SK-N-SH (cell line): ENCODE measurements around the gene SFXN1. TPM values are rescaled to one million over a fixed set of nuclear protein-coding genes. Genes with fewer than 3 reads are reported as not detected.
A peak's percentile ranks its signal among the peaks of the same experiment; 100 is the strongest.

ENCODE experiments used
- CTCF ChIA-PET: fragments of 300-600, 350-600 bp; formaldehyde crosslinking; extraction: SDS; loops from one replicate; lab custom pipeline; 2021; lab: Yijun Ruan, JAX
- POLR2A ChIA-PET: fragments of 350-600 bp; sonication (Branson Sonifier 250); formaldehyde crosslinking; extraction: SDS; loops from one replicate; lab custom pipeline; 2020; ENCODE audit warnings: antibody characterized with exemption, inconsistent platforms; lab: Yijun Ruan, JAX
- DNase-seq: peaks from one replicate; pipeline ENCODE4 v3.0.0; 2012
- H2AFZ ChIP-seq: fragments of 200-600 bp; sonication (generic); 2 replicates; pipeline ENCODE4 v1.8.1; 2016; ENCODE audit warnings: antibody characterized with exemption, mild to moderate bottlenecking, low read depth
- H3F3A ChIP-seq: fragments of 200-600 bp; sonication (generic); replicated peaks from 2 replicates; pipeline ENCODE3; 2016; ENCODE audit warnings: antibody characterized with exemption, mild to moderate bottlenecking; ENCODE audit not compliant: insufficient read depth
- H3K27ac ChIP-seq, 2 experiments: fragments of 200-500 bp in 1 of 2; fragments of 200-600 bp in 1 of 2; sonication (Bioruptor generic) in 1 of 2; sonication (generic), shearing (Covaris generic) in 1 of 2; 2 replicates each; pipeline versions ENCODE4 v1.5.1 to v1.6.1; 2014 to 2016; ENCODE audit warnings: low read depth in 2 of 2, inconsistent platforms in 1 of 2, low read length in 1 of 2, mild to moderate bottlenecking in 1 of 2, mixed read lengths in 1 of 2
- H3K27me3 ChIP-seq: fragments of 200-600 bp; sonication (generic), shearing (Covaris generic); 2 replicates; pipeline ENCODE4 v1.6.1; 2016; ENCODE audit warnings: mixed run types; ENCODE audit not compliant: insufficient read depth
- H3K36me3 ChIP-seq, 2 experiments: fragments of 200-500 bp in 1 of 2; fragments of 200-600 bp in 1 of 2; sonication (Bioruptor generic) in 1 of 2; sonication (generic) in 1 of 2; replicated peaks in 1 of 2; 2 replicates each; pipeline versions ENCODE3 to v1.5.1; 2014 to 2016; ENCODE audit warnings: low read length in 1 of 2, mild to moderate bottlenecking in 1 of 2; ENCODE audit not compliant: insufficient read depth in 2 of 2, control insufficient read depth in 1 of 2
- H3K4me1 ChIP-seq, 2 experiments: fragments of 200-500 bp in 1 of 2; fragments of 200-600 bp in 1 of 2; sonication (Bioruptor generic) in 1 of 2; sonication (generic), shearing (Covaris generic) in 1 of 2; 2 replicates each; pipeline versions ENCODE4 v1.5.1 to v1.6.1; 2014 to 2016; ENCODE audit warnings: low read depth in 1 of 2, low read length in 1 of 2, mixed run types in 1 of 2; ENCODE audit not compliant: insufficient read depth in 2 of 2, control insufficient read depth in 1 of 2
- H3K4me2 ChIP-seq: fragments of 200-600 bp; sonication (generic), shearing (Covaris generic); 2 replicates; pipeline ENCODE4 v1.6.1; 2017; ENCODE audit warnings: mixed run types
- H3K4me3 ChIP-seq, 2 experiments: fragments of 200-500 bp in 1 of 2; fragments of 200-600 bp in 1 of 2; sonication (Bioruptor generic) in 1 of 2; sonication (generic), shearing (Covaris generic) in 1 of 2; 2 replicates each; pipeline versions ENCODE4 v1.5.1 to v1.8.1; 2014 to 2016; ENCODE audit warnings: low read depth in 2 of 2, inconsistent platforms in 1 of 2, low read length in 1 of 2, mild to moderate bottlenecking in 1 of 2, mixed read lengths in 1 of 2, moderate library complexity in 1 of 2
- H3K79me2 ChIP-seq: fragments of 200-600 bp; sonication (generic); 2 replicates; pipeline ENCODE4 v1.8.1; 2017; ENCODE audit warnings: mild to moderate bottlenecking; ENCODE audit not compliant: insufficient read depth
- H3K9ac ChIP-seq: fragments of 200-600 bp; sonication (generic); 2 replicates; pipeline ENCODE4 v1.6.1; 2017; ENCODE audit warnings: mixed run types
- H3K9me2 ChIP-seq: fragments of 200-600 bp; sonication (generic); 2 replicates; pipeline ENCODE4 v1.6.1; 2017; ENCODE audit warnings: mixed run types
- H3K9me3 ChIP-seq: fragments of 200-600 bp; sonication (generic); 2 replicates; pipeline ENCODE4 v1.6.1; 2017; ENCODE audit warnings: mixed run types, mild to moderate bottlenecking, moderate library complexity
- H4K20me1 ChIP-seq: fragments of 200-600 bp; sonication (generic); 2 replicates; pipeline ENCODE4 v1.6.1; 2017; ENCODE audit warnings: mild to moderate bottlenecking, mixed run types; ENCODE audit not compliant: insufficient read depth
- CHD2 ChIP-seq: fragments of 150-350 bp; IDR thresholded peaks from 2 replicates; pipeline ENCODE4 v1.6.1; 2018; ENCODE audit warnings: low read length; ENCODE audit not compliant: partially characterized antibody
- EP300 ChIP-seq, 2 experiments: IDR thresholded peaks; 2 replicates each; pipeline versions ENCODE4 v1.4.0 to v1.6.1; 2012; ENCODE audit warnings: borderline replicate concordance in 1 of 2, low read depth in 1 of 2, low read length in 1 of 2
- FOSL2 ChIP-seq: IDR thresholded peaks from 2 replicates; pipeline ENCODE4 v1.4.0; 2012; ENCODE audit warnings: low read depth, mild to moderate bottlenecking, moderate library complexity, borderline replicate concordance
- MEF2A ChIP-seq: IDR thresholded peaks from 2 replicates; pipeline ENCODE4 v1.4.0; 2012; ENCODE audit warnings: low read depth, borderline replicate concordance
- POLR2AphosphoS5 ChIP-seq: IDR thresholded peaks from 2 replicates; pipeline ENCODE4 v1.6.1; 2012; ENCODE audit warnings: low read depth, low read length
- RAD21 ChIP-seq: IDR thresholded peaks from 2 replicates; pipeline ENCODE4 v1.6.1; 2012; ENCODE audit warnings: mild to moderate bottlenecking, low read length
- RFX5 ChIP-seq: IDR thresholded peaks from 2 replicates; pipeline ENCODE4 v1.6.1; 2012; ENCODE audit warnings: mild to moderate bottlenecking, improper control_type of control experiment, low read length
- TEAD4 ChIP-seq: IDR thresholded peaks from 2 replicates; pipeline ENCODE4 v1.4.0; 2012; ENCODE audit warnings: mild to moderate bottlenecking, borderline replicate concordance; ENCODE audit not compliant: insufficient read depth
- YY1 ChIP-seq: IDR thresholded peaks from 2 replicates; pipeline ENCODE4 v1.4.0; 2012; ENCODE audit warnings: low read depth, mild to moderate bottlenecking
- WGBS: methylation state at CpG from one replicate; pipeline ENCODE4 v1.1.6; 2017; ENCODE audit warnings: low lambda C conversion rate; 5-methylcytosine and 5-hydroxymethylcytosine counted together
- polyA plus RNA-seq, 3 experiments: library from polyadenylated mRNA; depleted of rRNA; stranded (reverse); fragments of >200 nt; gene quantifications; 2 replicates each; pipeline ENCODE4 v1.2.3, GENCODE V29; 2012
- TF ChIP-seq, protein P1 (sequence below): fragments of 150-350 bp; IDR thresholded peaks from 2 replicates; pipeline ENCODE4 v1.6.1; 2016; ENCODE audit warnings: mild to moderate bottlenecking, low read depth, low read length
- TF ChIP-seq, protein P2 (sequence below): fragments of 200-600 bp; sonication (generic); IDR thresholded peaks from 2 replicates; pipeline ENCODE4 v1.6.1; 2017; ENCODE audit warnings: antibody characterized with exemption, mild to moderate bottlenecking, moderate library complexity
- TF ChIP-seq, protein P3 (sequence below): IDR thresholded peaks from 2 replicates; pipeline ENCODE4; 2012

Gene SFXN1
- polyA plus RNA-seq, 1 of the 3 experiments (the other 2 are of a cell fraction), result 73.6 TPM

DNA sequence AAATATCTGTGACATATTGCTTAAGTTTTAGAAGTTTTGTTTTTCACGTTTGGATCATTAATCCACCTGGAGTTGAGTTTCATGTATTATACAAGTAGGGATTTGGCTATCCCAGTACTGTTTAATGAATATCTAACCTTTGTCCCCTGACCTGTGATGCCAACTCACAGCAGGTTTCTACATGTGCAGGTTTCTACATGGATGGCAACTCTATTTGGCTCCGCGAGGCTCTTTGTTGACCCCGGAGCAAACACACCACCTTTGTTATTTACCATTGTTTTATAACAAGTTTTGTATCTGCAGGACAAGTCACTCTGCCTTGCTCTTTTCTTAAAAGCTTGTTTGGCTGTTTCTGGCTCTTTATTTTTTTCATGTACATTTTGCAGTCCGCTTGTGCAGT, 920 bp upstream of the SFXN1 start:
- Histone ChIP-seq H3F3A (no peaks in the 10 kb centered on the region), H2AFZ (no peak overlapping the region), H3K4me1 (peaks cover 0 to 14% of the 10 kb centered on the region in 2 experiments; a peak in 2 of 4 replicates), H3K9ac (no peak overlapping the region), H3K36me3 (peaks cover 7 to 9% of the 10 kb centered on the region in 2 experiments), H3K9me2 (no peaks in the 10 kb centered on the region), H3K27ac (no peak overlapping the region), H3K27me3 (peaks cover 5% of the 10 kb centered on the region; the same call in 1 of the 2 replicates), H3K9me3 (no peaks in the 10 kb centered on the region), H4K20me1 (no peaks in the 10 kb centered on the region; the same call in 1 of the 2 replicates), H3K79me2 (peaks cover 39% of the 10 kb centered on the region), H3K4me2 (no peak overlapping the region), H3K4me3 (no peak overlapping the region)
- ChIA-PET CTCF (interaction anchor here (1.0 to 4.8 kb wide), 3 partner anchors 9 to 57 kb away, joined by 3 to 40 read pairs (median 3); no protein-coding TSS in a partner anchor), POLR2A (interaction anchor here (1.0 kb wide), 1 partner anchor 13 kb away, joined by 5 read pairs; no protein-coding TSS in a partner anchor)
- WGBS, result 84% methylated on average over 5 of the region's 5 CpGs
- no peak for DNase-seq
- TF ChIP-seq POLR2AphosphoS5 (no peak), YY1 (no peak)

DNA sequence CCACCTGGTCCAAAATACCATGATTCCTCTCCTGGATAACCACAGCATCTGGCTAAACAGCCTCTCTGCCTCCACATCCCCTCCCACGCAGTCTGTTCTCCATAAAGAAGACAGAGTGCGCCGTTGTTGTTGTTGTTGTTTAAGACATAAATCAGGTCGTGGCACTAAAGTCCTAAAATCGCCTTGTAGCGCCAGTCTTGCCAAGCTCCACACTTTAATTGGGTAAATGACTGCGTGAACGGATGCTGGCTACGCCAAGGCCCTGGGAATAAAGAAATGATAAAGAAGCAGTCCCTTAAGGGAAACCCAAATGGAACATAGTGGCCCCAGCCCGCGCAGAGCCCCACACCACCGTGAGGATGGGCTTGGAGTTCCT, 364 bp upstream of the SFXN1 start:
- Histone ChIP-seq H3K4me2 (peak overlapping the region; percentile 76), H3K36me3 (peaks cover 10 to 11% of the 10 kb centered on the region in 2 experiments), H4K20me1 (no peaks in the 10 kb centered on the region; the same call in 1 of the 2 replicates), H2AFZ (peak overlapping the region; percentile 83), H3K9ac (peak overlapping the region; percentile 67; the same call in 1 of the 2 replicates), H3K4me3 (peak overlapping the region; percentile 71 to 89), H3K9me2 (no peaks in the 10 kb centered on the region), H3K27ac (peak overlapping the region in 1 of 2 experiments; percentile 25; a peak in 1 of 4 replicates), H3F3A (no peaks in the 10 kb centered on the region), H3K27me3 (peaks cover 5% of the 10 kb centered on the region; the same call in 1 of the 2 replicates), H3K4me1 (peaks cover 0 to 14% of the 10 kb centered on the region in 2 experiments; a peak in 2 of 4 replicates), H3K9me3 (no peaks in the 10 kb centered on the region), H3K79me2 (peaks cover 44% of the 10 kb centered on the region)
- ChIA-PET POLR2A (interaction anchor here (1.0 kb wide), 2 partner anchors 11 to 14 kb away, joined by 4 to 5 read pairs; no protein-coding TSS in a partner anchor), CTCF (interaction anchor here (1.4 to 4.8 kb wide), 2 partner anchors 10 to 14 kb away, joined by 3 to 40 read pairs; no protein-coding TSS in a partner anchor)
- 2% methylated on average over 12 of the region's 12 CpGs for WGBS
- no peak for DNase-seq
- TF ChIP-seq, protein P1, sequence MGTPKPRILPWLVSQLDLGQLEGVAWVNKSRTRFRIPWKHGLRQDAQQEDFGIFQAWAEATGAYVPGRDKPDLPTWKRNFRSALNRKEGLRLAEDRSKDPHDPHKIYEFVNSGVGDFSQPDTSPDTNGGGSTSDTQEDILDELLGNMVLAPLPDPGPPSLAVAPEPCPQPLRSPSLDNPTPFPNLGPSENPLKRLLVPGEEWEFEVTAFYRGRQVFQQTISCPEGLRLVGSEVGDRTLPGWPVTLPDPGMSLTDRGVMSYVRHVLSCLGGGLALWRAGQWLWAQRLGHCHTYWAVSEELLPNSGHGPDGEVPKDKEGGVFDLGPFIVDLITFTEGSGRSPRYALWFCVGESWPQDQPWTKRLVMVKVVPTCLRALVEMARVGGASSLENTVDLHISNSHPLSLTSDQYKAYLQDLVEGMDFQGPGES, result no peak
- no peak for TF ChIP-seq CHD2
- no peak for TF ChIP-seq RAD21
- no peak for TF ChIP-seq MEF2A

DNA sequence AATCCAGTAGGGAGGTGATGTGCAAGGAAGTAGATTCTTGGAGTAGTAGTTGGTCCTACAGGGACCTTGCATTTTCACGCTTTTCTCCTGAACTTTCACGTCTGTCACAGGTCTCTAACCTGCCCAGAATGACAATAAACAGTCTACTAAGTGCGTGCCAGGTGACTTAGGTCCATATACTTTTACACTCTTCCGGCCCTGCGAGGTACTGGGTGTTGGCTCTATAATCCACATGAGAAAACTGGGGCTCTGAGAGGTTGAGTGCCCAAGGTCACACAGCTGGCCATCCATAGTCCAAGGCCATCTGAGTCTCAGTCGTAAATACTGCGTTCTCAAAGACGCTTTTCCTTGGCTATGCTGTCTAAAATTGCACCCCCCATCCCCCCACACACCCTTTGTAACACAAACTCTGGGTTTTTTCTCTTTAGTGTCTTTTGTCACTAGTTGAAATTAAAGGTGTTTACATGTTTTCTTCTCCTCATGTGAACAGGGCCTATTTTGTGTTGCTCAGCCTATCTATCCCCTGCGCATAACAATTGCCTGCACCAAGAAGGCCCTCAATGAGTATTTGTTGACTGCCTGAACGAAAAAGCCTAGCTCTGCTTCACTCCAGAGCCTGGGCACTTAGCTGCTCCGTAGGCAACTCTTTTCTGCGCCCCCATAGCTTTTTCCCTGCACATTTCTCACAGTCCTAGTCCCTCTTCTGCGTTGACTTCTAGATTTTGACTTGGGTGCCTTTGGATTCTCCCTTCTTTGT, 943 bp downstream of the SFXN1 start:
- H3K27me3 ChIP-seq, result peaks cover 5% of the 10 kb centered on the region; the same call in 1 of the 2 replicates
- H3K4me3 ChIP-seq, result peak overlapping the region; percentile 71 to 89
- peak overlapping the region; percentile 67 for H3K9ac ChIP-seq
- H3K27ac ChIP-seq, result peak overlapping the region in 1 of 2 experiments; percentile 77; a peak in 2 of 4 replicates
- H3K9me2 ChIP-seq, result no peaks in the 10 kb centered on the region
- H3K79me2 ChIP-seq, result peaks cover 57% of the 10 kb centered on the region
- no peaks in the 10 kb centered on the region for H3F3A ChIP-seq
- CTCF ChIA-PET, result interaction anchor here (1.3 kb wide), 1 partner anchor 14 kb away, joined by 3 read pairs; no protein-coding TSS in a partner anchor
- H2AFZ ChIP-seq, result peak overlapping the region; percentile 83
- WGBS, result 37% methylated on average over 13 of the region's 13 CpGs
- peaks cover 0 to 14% of the 10 kb centered on the region in 2 experiments; a peak in 2 of 4 replicates for H3K4me1 ChIP-seq
- no peaks in the 10 kb centered on the region for H3K9me3 ChIP-seq
- DNase-seq, result peak; percentile 30
- peaks cover 7% of the 10 kb centered on the region for H4K20me1 ChIP-seq
- POLR2A ChIA-PET, result no interaction called here
- H3K4me2 ChIP-seq, result peak overlapping the region; percentile 76
- no peak for TF ChIP-seq RFX5
- TF ChIP-seq FOSL2, result no peak
- no peak for TF ChIP-seq TEAD4
- no peak for TF ChIP-seq EP300 (IDR thresholded peaks at IDR 0.05; ENCODE audit: borderline replicate concordance in 1 of 2, low read depth in 1 of 2, low read length in 1 of 2)
- no peak for TF ChIP-seq RAD21
- TF ChIP-seq, protein P2, sequence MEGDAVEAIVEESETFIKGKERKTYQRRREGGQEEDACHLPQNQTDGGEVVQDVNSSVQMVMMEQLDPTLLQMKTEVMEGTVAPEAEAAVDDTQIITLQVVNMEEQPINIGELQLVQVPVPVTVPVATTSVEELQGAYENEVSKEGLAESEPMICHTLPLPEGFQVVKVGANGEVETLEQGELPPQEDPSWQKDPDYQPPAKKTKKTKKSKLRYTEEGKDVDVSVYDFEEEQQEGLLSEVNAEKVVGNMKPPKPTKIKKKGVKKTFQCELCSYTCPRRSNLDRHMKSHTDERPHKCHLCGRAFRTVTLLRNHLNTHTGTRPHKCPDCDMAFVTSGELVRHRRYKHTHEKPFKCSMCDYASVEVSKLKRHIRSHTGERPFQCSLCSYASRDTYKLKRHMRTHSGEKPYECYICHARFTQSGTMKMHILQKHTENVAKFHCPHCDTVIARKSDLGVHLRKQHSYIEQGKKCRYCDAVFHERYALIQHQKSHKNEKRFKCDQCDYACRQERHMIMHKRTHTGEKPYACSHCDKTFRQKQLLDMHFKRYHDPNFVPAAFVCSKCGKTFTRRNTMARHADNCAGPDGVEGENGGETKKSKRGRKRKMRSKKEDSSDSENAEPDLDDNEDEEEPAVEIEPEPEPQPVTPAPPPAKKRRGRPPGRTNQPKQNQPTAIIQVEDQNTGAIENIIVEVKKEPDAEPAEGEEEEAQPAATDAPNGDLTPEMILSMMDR, result no peak
- TF ChIP-seq, protein P3, sequence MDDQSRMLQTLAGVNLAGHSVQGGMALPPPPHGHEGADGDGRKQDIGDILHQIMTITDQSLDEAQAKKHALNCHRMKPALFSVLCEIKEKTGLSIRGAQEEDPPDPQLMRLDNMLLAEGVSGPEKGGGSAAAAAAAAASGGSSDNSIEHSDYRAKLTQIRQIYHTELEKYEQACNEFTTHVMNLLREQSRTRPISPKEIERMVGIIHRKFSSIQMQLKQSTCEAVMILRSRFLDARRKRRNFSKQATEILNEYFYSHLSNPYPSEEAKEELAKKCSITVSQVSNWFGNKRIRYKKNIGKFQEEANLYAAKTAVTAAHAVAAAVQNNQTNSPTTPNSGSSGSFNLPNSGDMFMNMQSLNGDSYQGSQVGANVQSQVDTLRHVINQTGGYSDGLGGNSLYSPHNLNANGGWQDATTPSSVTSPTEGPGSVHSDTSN, result no peak
- peaks cover 11 to 15% of the 10 kb centered on the region in 2 experiments for H3K36me3 ChIP-seq
